ENCODE results near the gene OR13C5.
"Not testable (repeated sequence)": the region's sequence is repeated elsewhere in the genome, so short reads cannot be mapped to it uniquely, and the experiment has no call there.

DNA sequence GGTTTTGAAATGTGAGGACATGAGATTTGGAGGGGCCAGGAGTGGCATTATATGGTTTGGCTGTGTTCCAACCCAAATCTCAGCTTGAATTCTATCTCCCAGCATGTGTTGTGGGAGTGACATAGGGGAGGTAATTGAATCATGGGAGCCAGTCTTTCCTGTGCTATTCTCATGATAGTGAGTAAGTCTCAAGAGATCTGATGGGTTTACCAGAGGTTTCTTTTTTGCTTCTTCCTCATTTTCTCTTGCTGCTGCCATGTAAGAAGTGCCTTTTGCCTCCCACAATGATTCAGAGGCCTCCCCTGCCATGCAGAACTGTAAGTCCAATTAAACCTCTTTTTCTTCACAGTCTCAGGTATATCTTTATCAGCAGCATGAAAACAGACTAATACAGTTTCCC, 26.8 kb upstream of the OR13C5 start:
- TF ChIP-seq, protein P1, sequence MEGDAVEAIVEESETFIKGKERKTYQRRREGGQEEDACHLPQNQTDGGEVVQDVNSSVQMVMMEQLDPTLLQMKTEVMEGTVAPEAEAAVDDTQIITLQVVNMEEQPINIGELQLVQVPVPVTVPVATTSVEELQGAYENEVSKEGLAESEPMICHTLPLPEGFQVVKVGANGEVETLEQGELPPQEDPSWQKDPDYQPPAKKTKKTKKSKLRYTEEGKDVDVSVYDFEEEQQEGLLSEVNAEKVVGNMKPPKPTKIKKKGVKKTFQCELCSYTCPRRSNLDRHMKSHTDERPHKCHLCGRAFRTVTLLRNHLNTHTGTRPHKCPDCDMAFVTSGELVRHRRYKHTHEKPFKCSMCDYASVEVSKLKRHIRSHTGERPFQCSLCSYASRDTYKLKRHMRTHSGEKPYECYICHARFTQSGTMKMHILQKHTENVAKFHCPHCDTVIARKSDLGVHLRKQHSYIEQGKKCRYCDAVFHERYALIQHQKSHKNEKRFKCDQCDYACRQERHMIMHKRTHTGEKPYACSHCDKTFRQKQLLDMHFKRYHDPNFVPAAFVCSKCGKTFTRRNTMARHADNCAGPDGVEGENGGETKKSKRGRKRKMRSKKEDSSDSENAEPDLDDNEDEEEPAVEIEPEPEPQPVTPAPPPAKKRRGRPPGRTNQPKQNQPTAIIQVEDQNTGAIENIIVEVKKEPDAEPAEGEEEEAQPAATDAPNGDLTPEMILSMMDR (IDR thresholded peaks at IDR 0.05) = not testable (repeated sequence)
- TF ChIP-seq POLR2A (IDR thresholded peaks at IDR 0.05); POLR2AphosphoS5 (IDR thresholded peaks at IDR 0.05; ENCODE audit: insufficient read depth in 1 of 2, low read depth in 1 of 2): not testable (repeated sequence)

Measured in vagina (tissue), 2 donors.